Fibroblast of lung (primary cell): ENCODE measurements around the gene INTS14. TPM values are rescaled to one million over a fixed set of nuclear protein-coding genes. Genes with fewer than 3 reads are reported as not detected.

Source experiments
- DNase-seq, 2 donors: peaks; one replicate each; pipeline versions ENCODE4 v3.0.0 to v3.0.0-alpha.2; 2010; ENCODE audit warnings: low read depth in 2 of 2
- H2AFZ ChIP-seq: 2 replicates; pipeline ENCODE4 v1.5.1; 2012; ENCODE audit warnings: low read length, control low read depth, inconsistent platforms
- H3K27ac ChIP-seq: 2 replicates; pipeline ENCODE4 v1.5.1; 2011; ENCODE audit warnings: low read length, control low read depth; ENCODE audit not compliant: insufficient read depth
- H3K27me3 ChIP-seq: 2 replicates; pipeline ENCODE4 v1.5.1; 2011; ENCODE audit warnings: mild to moderate bottlenecking, low read length; ENCODE audit not compliant: control insufficient read depth, insufficient read depth
- H3K36me3 ChIP-seq: 2 replicates; pipeline ENCODE4 v1.5.1; 2011; ENCODE audit warnings: low read length; ENCODE audit not compliant: control insufficient read depth, insufficient read depth
- H3K4me1 ChIP-seq: 2 replicates; pipeline ENCODE4 v1.5.1; 2011; ENCODE audit warnings: low read length; ENCODE audit not compliant: control insufficient read depth, insufficient read depth; ENCODE audit errors: extremely low read depth
- H3K4me2 ChIP-seq: 2 replicates; pipeline ENCODE4 v1.5.1; 2011; ENCODE audit warnings: low read length, control low read depth; ENCODE audit not compliant: insufficient read depth; ENCODE audit errors: extremely low read depth
- H3K4me3 ChIP-seq, 4 experiments: fragments of 200-600 bp in 1 of 4; sonication (generic) in 1 of 4; replicated peaks in 1 of 4; 2 replicates each; pipeline ENCODE4 v1.5.1; 2011 to 2016; ENCODE audit warnings: low read length in 4 of 4, low read depth in 3 of 4, mild to moderate bottlenecking in 3 of 4, control low read depth in 2 of 4, inconsistent platforms in 1 of 4, mixed read lengths in 1 of 4; ENCODE audit not compliant: insufficient read depth in 1 of 4; ENCODE audit errors: control extremely low read depth in 1 of 4
- H3K79me2 ChIP-seq: 2 replicates; pipeline ENCODE4 v1.5.1; 2012; ENCODE audit warnings: mild to moderate bottlenecking, low read length, inconsistent platforms; ENCODE audit not compliant: control insufficient read depth, insufficient read depth
- H3K9ac ChIP-seq: 2 replicates; pipeline ENCODE4 v1.5.1; 2011; ENCODE audit warnings: mild to moderate bottlenecking, low read length, control low read depth; ENCODE audit not compliant: insufficient read depth
- H3K9me3 ChIP-seq: 2 replicates; pipeline ENCODE4 v1.5.1; 2012; ENCODE audit warnings: low read depth, low read length; ENCODE audit not compliant: control insufficient read depth, insufficient read depth
- H4K20me1 ChIP-seq: 2 replicates; pipeline ENCODE4 v1.5.1; 2011; ENCODE audit warnings: low read length; ENCODE audit not compliant: control insufficient read depth, insufficient read depth; ENCODE audit errors: extremely low read depth
- CTCF ChIP-seq, 2 donors: IDR thresholded peaks in 1 of 2; conservative IDR thresholded peaks in 1 of 2; 1 replicate in 1 of 2; 2 replicates in 1 of 2; pipeline ENCODE4 v1.5.1; 2011 to 2012; ENCODE audit warnings: low read length in 2 of 2, control low read depth in 1 of 2, inconsistent platforms in 1 of 2, low read depth in 1 of 2, mild to moderate bottlenecking in 1 of 2
- EZH2 ChIP-seq: IDR thresholded peaks from 2 replicates; pipeline ENCODE4 v1.5.1; 2012; ENCODE audit warnings: low read length, control low read depth, mild to moderate bottlenecking; ENCODE audit errors: missing control alignments
- polyA plus RNA-seq, 2 donors: library from polyadenylated mRNA; depleted of rRNA in 1 of 2; stranded (reverse) in 1 of 2; unstranded in 1 of 2; fragments of >200 nt; gene quantifications; 2 replicates each; pipeline ENCODE4 v1.2.1, GENCODE V29; 2011 to 2012; ENCODE audit warnings: missing spikeins in 1 of 2
- total RNA-seq: library from RNA; depleted of rRNA; stranded (reverse); fragments of >200 nt; gene quantifications from 2 replicates; pipeline ENCODE4 v1.2.1, GENCODE V29; 2014

Gene INTS14
- total and polyA plus RNA-seq, 2 donors (not counting 1 experiment from before 2014, with no cell fraction given): 31.5 to 55.9 TPM

GRCh38 chr15:65599677-65600076, 11.3 kb downstream of the INTS14 start:
- no peaks in the 10 kb centered on the region for H3K27me3 ChIP-seq
- no peak overlapping the region for H3K9ac ChIP-seq
- no peaks in the 10 kb centered on the region for H3K9me3 ChIP-seq
- no peak overlapping the region for H3K27ac ChIP-seq
- H3K4me1 ChIP-seq: no peaks in the 10 kb centered on the region
- TF ChIP-seq EZH2 (no peak), CTCF (conservative IDR thresholded peaks at IDR 0.05 in 1 of 2, IDR thresholded peaks at IDR 0.05 in 1 of 2; ENCODE audit: low read depth in 1 of 2, low read length in 2 of 2) (no peak)
- H3K79me2 ChIP-seq: no peaks in the 10 kb centered on the region
- H3K4me3 ChIP-seq: no peak overlapping the region
- no peak for DNase-seq
- peaks cover 2% of the 10 kb centered on the region for H3K36me3 ChIP-seq
- no peaks in the 10 kb centered on the region for H4K20me1 ChIP-seq
- H2AFZ ChIP-seq: no peak overlapping the region
- H3K4me2 ChIP-seq: no peak overlapping the region

GRCh38 chr15:65598468-65598867, 12.5 kb downstream of the INTS14 start:
- Histone ChIP-seq H3K9me3 (no peaks in the 10 kb centered on the region), H2AFZ (no peak overlapping the region), H3K27me3 (no peaks in the 10 kb centered on the region), H3K4me3 (no peak overlapping the region), H3K79me2 (no peaks in the 10 kb centered on the region), H4K20me1 (no peaks in the 10 kb centered on the region), H3K9ac (no peak overlapping the region), H3K4me1 (no peaks in the 10 kb centered on the region), H3K36me3 (peaks cover 2% of the 10 kb centered on the region), H3K4me2 (no peak overlapping the region), H3K27ac (no peak overlapping the region)
- TF ChIP-seq CTCF (conservative IDR thresholded peaks at IDR 0.05 in 1 of 2, IDR thresholded peaks at IDR 0.05 in 1 of 2; ENCODE audit: low read depth in 1 of 2, low read length in 2 of 2): no peak
- no peak for TF ChIP-seq EZH2
- DNase-seq: no peak

- H2AFZ ChIP-seq: no peak overlapping the region
- peaks cover 3% of the 10 kb centered on the region for H3K36me3 ChIP-seq
- no peak for DNase-seq
- H3K79me2 ChIP-seq: no peaks in the 10 kb centered on the region
- no peak overlapping the region for H3K4me3 ChIP-seq
- no peak overlapping the region for H3K4me2 ChIP-seq
- H3K27me3 ChIP-seq: no peaks in the 10 kb centered on the region
- H3K9ac ChIP-seq: no peak overlapping the region
- H4K20me1 ChIP-seq: no peaks in the 10 kb centered on the region
- H3K9me3 ChIP-seq: no peaks in the 10 kb centered on the region
- no peaks in the 10 kb centered on the region for H3K4me1 ChIP-seq
- TF ChIP-seq EZH2: no peak
- TF ChIP-seq CTCF (conservative IDR thresholded peaks at IDR 0.05 in 1 of 2, IDR thresholded peaks at IDR 0.05 in 1 of 2; ENCODE audit: low read depth in 1 of 2, low read length in 2 of 2): peak; percentile 5 to 24
- no peak overlapping the region for H3K27ac ChIP-seq
Measured at GRCh38 chr15:65595960-65596359, 15.0 kb downstream of the INTS14 start.
